GM18907 (cell line): ENCODE measurements around the gene AIF1.

ENCODE experiments used
- ATAC-seq: cut with Tn5 transposase; IDR thresholded peaks from one replicate; pipeline ENCODE4 v1.9.1; 2021; ENCODE audit warnings: mild to moderate bottlenecking, moderate library complexity; ENCODE audit not compliant: unreplicated experiment

AIF1 gene

GRCh38 chr6:31619805-31620585, 5.0 kb downstream of the AIF1 start:
- ATAC-seq: peak; percentile 83

DNA sequence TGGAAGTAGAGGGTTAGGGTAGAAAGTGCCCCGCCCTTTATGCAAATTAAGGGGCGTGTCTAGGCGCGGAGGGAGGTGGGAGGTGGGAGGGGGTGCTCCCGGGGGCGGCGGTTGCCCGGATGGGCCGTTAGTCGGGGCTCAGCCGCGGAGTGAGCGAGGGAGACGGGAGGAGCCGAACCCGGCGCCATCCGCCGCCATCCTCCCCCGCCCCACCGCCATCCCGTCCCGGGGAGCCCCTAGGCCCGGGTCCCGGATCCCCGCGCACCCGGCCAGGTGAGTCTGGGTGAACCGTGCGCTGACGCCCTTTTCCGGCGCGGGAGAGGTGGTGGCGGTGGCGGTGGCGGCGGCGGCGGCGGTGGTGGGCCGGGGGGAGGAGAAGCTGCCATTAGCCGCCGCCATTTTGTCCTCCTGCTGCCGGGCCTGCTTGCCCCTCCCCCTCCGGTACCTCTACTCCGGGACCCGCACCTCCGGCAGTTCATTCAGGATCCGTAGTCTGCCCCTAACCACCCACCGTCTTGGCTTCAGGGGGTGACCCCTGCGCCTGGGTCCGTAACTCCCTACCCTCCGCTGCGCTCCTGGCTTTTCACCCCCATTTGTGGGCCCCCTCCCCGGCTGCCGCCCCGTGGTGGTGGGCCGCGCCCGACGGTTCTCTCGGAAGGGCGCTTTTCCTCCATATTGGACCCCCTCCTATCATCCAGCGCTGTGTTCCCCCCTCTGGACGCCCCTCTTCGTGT, 5.7 kb downstream of the AIF1 start, which contains the start of gene PRRC2A:
PRRC2A (plus strand) TSS at position 130 of the 734 bp plus-strand sequence. CDS start 2,075 bp downstream, outside the sequence.
- ATAC-seq: peak; percentile 66

DNA sequence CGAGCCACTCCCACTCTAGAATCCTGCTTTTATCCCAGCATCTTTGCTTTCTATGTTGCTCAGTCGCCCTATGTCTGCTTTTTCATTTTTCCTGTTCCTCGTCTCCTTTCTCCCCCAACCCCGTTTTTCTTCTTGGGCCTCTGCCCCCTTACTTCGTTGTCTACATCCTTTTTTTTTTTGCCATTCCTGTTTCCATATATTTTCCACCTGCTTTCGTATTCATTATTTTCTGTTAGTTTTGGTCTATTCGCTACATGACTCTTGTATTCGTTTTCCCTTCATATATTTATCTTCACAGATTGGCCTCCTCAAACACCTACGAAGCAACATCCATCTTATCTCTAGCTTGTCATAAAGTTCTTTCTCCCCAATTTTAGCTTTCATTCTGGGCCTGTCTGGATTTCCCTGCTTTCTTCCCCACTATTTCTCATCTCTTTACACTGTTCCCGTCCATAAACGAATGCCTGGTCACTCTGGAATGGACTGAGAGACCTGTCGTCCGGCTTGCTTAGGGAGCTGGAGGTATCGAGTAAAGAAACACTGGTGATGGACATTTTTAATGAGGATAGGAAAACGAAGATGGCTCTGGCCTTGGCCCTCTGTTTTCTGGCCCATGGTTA, 6.4 kb downstream of the AIF1 start:
- ATAC-seq: no peak

GRCh38 chr6:31621991-31622390, 7.0 kb downstream of the AIF1 start:
- no peak for ATAC-seq

- no peak for ATAC-seq
Measured at GRCh38 chr6:31622684-31623091, 7.7 kb downstream of the AIF1 start.

- ATAC-seq: no peak
Measured at GRCh38 chr6:31624070-31624469, 9.0 kb downstream of the AIF1 start.

- ATAC-seq: no peak
Measured at GRCh38 chr6:31626952-31627351, 11.9 kb downstream of the AIF1 start.

DNA sequence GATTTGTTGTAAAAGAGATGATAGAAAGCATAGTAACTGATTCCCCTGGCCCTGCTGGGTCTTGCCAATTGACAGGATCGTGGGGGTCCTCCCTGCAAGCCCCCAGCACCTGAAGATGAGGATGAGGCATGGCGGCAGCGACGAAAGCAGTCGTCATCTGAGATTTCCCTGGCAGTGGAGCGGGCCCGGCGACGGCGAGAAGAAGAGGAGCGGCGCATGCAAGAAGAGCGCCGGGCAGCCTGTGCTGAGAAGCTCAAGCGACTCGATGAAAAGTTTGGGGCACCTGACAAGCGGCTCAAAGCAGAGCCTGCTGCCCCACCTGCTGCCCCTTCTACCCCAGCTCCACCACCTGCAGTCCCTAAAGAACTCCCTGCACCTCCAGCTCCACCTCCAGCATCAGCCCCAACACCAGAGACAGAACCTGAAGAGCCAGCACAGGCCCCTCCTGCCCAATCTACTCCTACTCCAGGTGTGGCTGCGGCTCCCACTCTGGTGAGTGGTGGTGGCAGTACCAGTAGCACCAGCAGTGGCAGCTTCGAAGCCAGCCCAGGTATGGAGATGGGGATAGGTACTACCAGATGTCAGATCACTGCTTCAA, 12.8 kb downstream of the AIF1 start:
- ATAC-seq: no peak

DNA sequence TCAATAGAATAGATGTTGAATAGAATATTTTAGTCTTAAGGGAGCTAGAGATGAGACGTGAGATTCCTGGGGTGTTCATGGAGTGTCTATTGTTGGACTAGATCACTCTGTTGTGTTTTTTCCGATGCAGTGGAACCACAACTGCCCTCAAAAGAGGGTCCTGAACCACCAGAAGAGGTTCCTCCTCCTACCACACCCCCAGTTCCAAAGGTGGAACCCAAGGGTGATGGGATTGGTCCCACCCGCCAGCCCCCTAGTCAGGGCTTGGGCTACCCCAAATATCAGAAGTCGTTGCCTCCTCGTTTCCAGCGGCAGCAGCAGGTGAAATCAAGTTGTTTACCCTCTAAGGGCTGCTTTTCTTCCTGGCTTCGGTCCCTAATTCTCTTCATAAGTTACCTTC, 14.0 kb downstream of the AIF1 start:
- ATAC-seq: no peak

GRCh38 chr6:31630177-31630934, 15.3 kb downstream of the AIF1 start:
- no peak for ATAC-seq

DNA sequence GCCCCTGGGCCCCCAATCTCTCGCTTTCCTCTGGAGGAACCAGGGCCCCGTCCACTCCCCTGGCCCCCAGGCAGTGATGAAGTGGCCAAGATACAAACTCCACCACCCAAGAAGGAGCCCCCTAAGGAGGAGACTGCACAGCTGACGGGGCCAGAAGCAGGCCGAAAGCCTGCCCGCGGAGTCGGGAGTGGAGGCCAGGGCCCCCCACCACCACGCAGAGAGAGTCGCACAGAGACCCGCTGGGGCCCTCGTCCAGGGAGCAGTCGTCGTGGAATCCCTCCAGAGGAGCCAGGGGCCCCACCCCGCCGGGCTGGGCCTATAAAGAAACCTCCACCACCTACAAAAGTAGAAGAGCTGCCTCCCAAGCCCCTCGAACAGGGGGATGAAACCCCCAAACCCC, 16.2 kb downstream of the AIF1 start:
- no peak for ATAC-seq

DNA sequence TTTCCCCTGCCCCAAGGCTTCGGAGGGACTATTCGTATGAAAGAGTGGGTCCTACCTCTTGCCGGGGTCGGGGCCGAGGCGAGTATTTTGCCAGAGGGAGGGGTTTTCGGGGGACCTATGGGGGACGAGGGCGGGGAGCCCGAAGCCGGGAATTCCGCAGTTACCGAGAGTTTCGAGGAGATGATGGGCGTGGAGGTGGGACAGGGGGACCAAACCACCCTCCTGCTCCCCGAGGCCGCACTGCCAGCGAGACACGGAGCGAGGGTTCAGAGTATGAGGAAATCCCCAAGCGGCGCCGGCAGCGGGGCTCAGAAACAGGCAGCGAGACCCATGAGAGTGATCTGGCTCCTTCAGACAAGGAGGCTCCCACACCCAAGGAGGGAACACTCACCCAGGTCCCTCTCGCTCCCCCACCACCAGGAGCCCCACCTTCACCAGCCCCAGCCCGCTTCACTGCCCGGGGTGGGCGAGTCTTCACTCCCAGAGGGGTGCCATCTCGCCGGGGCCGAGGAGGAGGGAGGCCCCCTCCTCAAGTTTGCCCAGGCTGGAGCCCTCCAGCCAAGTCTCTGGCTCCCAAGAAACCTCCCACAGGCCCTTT, 16.7 kb downstream of the AIF1 start:
- ATAC-seq: no peak

DNA sequence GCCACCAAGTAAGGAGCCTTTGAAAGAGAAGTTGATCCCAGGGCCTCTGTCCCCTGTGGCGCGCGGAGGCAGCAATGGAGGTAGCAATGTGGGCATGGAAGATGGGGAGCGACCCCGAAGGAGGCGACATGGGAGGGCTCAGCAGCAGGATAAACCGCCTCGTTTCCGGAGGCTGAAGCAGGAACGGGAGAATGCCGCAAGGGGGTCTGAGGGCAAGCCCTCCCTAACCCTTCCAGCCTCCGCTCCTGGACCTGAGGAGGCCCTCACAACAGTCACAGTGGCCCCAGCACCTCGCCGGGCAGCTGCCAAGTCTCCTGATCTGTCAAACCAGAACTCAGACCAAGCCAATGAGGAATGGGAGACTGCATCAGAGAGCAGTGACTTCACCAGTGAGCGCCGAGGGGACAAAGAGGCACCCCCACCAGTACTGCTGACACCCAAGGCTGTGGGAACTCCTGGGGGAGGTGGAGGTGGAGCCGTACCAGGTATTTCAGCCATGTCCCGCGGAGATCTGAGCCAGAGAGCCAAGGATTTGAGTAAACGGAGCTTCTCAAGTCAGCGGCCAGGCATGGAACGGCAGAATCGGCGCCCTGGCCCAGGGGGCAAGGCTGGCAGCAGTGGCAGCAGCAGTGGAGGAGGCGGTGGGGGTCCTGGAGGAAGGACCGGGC, 17.4 kb downstream of the AIF1 start:
- ATAC-seq: no peak

GRCh38 chr6:31633447-31633846, 18.4 kb downstream of the AIF1 start:
- ATAC-seq: no peak

GRCh38 chr6:31634131-31634530, 19.1 kb downstream of the AIF1 start:
- no peak for ATAC-seq

DNA sequence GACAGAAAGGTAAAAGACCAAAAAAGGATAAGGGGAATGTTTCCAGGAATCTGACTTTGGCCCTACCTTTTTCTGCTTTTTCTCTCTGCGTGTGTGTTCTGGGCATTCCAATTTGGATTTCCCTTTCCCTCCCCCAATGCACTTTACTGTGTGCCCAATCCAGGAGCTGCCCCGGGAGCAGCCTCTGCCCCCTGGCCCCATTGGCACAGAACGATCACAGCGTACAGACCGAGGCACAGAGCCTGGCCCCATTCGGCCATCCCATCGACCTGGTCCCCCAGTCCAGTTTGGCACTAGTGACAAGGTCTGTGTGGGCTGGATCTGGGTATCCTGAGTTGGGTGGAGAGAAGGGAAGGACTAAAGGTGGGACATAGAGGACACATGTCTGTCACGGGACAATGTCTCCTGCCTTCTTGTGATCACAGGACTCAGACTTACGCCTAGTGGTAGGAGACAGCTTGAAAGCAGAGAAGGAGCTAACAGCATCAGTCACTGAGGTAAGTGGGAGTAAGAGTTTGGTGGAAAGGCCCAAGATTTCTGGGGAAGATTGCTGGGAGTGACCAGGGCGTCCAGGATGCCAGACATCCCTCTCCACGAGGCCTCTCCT, 20.0 kb downstream of the AIF1 start:
- ATAC-seq: no peak

GRCh38 chr6:31636698-31637596, 21.9 kb downstream of the AIF1 start:
- ATAC-seq: no peak

GRCh38 chr6:31639043-31639442, 24.0 kb downstream of the AIF1 start:
- ATAC-seq: no peak
